ENCODE data around the gene CRISP3.

GRCh38 chr6:49732781-49733180, 11.4 kb downstream of the CRISP3 start:
- TF ChIP-seq CTCF (IDR thresholded peaks at IDR 0.05) (no peak), POLR2A (IDR thresholded peaks at IDR 0.05) (no peak)

All from thyroid gland (tissue), 4 donors.